ENCODE results near the gene MID1IP1.

MID1IP1 gene

DNA sequence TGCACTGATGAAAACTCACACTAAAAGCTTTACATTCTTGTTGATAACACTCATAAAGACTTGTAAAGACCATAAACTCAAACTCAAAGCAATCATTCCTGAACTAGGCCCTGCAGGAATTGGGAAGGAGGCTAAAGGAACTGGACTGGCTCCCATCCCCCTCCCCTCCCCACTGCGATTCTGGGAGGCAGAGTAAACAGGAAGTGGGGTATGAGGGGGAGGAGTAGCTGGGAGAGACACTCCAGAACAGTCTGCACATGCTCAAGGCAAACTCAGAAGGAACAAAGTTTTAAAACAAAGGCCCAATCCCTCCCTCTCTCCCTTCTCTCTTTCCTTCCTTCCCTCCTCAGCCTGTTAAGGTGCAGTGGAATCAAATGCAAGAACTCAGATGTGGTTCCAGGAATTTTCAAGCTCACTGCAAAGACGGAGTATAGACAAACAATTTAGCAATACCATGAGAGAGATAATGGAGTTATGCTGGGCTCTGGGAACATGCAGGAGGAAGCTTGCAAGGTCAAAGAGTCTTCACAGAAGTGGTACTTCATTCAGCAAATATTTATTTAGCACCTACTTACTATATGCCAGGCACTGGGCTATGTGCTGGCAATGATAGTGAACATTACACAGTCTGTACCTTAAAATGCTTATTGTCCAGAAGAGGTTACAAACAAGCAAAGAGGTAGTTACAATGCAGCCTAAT, 15.9 kb downstream of the MID1IP1 start:
- DNase-seq: no peak

- no peak for DNase-seq
Observed at GRCh38 chrX:38819163-38819562, 17.9 kb downstream of the MID1IP1 start.

DNA sequence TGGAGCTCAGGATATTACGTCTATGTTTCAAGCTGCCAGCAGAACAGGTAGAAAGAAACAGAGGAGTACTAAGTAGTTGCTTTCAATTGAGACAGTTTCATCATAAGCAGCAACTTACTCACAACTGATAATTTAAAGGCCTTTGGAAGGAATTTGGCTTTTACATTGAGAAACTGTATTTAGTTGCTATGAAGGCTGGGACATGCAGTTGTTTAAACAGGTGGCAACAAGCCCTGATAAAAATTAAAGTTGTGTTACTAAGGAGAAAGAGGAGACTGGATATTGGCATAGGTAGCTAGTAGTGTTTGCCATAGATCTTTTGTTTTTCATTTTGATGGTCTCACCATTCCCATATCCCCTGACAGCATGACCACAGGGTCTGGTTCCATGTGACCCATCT, 18.4 kb downstream of the MID1IP1 start:
- no peak for DNase-seq

- no peak for DNase-seq
Observed at GRCh38 chrX:38820751-38821150, 19.5 kb downstream of the MID1IP1 start.

DNA sequence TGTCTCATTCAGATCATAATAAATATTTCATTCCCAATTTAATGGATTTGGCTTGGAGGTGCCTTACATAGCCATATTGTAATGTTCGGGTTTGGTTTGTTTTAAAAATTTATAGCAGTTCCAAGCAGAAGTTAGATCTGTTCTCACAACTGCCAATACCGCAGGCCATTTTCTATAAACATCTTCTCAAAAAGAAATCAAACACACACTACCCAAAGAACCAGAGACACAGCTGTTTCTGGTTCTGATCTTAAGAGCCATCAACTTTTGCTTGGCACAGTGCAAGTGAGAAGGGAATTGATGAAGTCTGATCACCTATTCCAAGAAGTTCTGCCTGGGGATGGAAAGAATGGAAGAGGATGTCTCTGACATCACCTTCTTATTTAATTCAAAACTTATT, 22.9 kb downstream of the MID1IP1 start:
- DNase-seq: no peak

GRCh38 chrX:38831949-38832348, 30.7 kb downstream of the MID1IP1 start:
- no peak for DNase-seq

DNA sequence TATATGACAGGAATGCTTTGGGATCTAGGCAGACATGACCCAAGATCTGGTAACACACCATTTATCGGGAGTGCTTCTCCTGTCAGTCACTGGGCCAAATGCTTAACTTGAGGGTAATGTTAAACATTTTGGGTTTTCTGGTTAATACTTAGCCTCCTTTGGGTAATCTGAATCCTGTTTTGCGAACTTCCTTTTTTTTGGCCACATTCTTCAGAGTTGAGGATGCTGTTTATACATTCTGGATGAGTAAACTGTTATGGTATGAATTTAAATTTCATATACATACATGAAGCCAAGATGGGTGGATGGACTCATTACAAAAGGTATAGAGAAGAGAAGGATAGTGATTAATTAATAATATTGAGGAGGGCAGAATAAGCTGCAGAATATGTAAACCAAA, 36.1 kb downstream of the MID1IP1 start:
- DNase-seq: no peak

- no peak for DNase-seq
Observed at GRCh38 chrX:38839277-38839676, 38.0 kb downstream of the MID1IP1 start.

- no peak for DNase-seq
Observed at GRCh38 chrX:38839944-38840343, 38.7 kb downstream of the MID1IP1 start.

GRCh38 chrX:38841750-38842149, 40.5 kb downstream of the MID1IP1 start:
- no peak for DNase-seq

- no peak for DNase-seq
Observed at GRCh38 chrX:38845426-38845825, 44.2 kb downstream of the MID1IP1 start.

- no peak for DNase-seq
Observed at GRCh38 chrX:38847206-38847902, 46.1 kb downstream of the MID1IP1 start.

- no peak for DNase-seq
Observed at GRCh38 chrX:38847903-38848230, 46.6 kb downstream of the MID1IP1 start.

DNA sequence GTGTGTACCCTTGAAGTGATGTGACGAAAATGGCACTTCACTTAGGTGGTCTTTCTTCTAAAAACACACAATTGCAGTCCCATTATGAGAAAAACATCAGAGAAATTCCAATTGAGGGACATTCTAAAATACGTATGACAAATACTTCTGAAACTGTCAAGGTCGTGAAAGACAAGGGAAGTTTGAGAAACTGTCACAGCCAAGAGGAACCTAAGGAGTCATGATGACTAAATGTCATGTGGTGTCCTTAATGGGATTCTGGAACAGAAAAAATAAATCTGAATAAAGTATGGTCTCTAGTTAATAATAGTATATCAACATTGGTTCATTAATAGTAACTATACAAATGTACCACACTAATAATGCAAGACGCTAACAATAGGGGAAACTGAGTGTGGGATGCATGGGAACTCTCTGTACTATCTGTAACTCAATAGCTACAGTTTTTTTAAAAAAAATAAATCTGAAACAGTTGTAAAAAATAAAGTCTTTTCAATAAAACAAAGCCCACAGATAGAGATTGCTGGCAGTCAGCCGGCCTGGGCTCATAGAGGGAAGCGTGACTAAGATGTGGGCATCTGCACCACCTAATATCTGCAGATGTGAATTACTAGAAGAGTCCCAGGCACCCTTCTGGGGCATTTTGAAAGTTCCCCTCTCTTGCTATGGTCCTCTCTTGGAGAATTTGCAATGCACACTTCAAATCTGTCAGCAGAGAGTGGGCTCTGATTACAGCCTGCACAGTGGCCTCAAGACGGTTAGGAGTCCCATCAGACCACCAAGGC, 47.6 kb downstream of the MID1IP1 start:
- no peak for DNase-seq

DNA sequence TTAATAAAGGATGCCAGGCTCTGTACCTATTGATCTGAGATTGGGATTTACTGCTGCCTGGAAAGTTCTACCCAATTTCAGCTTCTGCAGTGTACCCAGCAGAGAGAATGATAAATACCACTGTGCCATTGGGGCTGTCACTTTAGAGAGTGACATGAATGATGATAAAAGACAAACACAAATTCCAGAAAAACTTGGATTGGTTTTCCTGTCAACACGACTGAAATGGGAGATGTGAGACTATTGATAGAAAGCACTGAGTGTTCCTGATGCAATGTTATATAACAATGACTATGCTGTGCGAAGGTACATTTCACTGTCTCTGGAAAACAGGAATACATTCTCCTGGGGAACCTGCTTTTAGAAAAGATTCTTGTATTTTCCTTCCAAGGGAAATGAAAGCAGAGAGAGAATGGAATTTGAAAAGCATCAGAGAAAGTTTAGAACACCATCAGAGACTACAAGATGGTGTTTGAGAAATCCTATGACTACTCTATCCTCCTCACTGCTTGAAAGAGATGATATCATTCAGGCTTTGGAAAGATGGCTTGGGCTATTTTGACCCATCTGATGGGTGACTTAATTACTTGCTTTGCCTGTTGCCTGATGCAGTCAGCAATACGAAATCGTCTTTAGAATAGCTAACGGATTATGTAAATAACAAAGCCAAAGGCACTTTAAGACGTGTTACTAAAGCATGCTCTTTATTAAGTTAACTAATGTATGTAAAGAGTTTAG, 49.7 kb downstream of the MID1IP1 start:
- no peak for DNase-seq

GRCh38 chrX:38854305-38854704, 53.0 kb downstream of the MID1IP1 start:
- no peak for DNase-seq

Data from stimulated activated CD4-positive, alpha-beta T cell treated with anti-CD3 and anti-CD28 coated beads, Interleukin-4, amount 100 ng/mL, for 4 hours (primary cell).